GM18870 (cell line): ENCODE data around the gene PRKD3.

Experiments used
- ATAC-seq: cut with Tn5 transposase; IDR thresholded peaks from one replicate; pipeline ENCODE4 v1.9.1; 2021; ENCODE audit warnings: moderate library complexity; ENCODE audit not compliant: unreplicated experiment

PRKD3 gene

GRCh38 chr2:37324786-37325624 is at the start of gene PRKD3:
TSS of gene PRKD3 (minus strand) at chr2:37324833. CDS start at chr2:37316524, 8,309 bp downstream.
- ATAC-seq: peak; percentile 49

DNA sequence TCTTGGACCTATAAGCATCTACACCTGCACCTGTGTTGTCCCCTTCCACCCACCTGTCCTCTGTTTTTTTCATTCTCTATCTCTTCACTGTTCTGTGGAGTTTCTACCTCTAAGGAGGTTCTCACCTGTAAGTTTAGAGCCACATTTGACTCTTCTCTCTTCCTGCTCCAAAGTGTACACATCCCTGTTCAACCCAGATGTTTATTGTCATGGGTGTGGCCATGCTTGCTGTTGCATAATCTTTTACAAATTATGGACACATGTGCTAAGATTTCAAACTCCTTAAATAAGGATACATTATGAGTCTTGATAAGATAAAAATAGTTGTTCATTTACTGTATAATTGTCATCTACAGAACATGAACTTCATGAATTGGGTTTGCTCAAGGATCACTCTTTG is 47.4 kb upstream of the PRKD3 start:
- no peak for ATAC-seq

DNA sequence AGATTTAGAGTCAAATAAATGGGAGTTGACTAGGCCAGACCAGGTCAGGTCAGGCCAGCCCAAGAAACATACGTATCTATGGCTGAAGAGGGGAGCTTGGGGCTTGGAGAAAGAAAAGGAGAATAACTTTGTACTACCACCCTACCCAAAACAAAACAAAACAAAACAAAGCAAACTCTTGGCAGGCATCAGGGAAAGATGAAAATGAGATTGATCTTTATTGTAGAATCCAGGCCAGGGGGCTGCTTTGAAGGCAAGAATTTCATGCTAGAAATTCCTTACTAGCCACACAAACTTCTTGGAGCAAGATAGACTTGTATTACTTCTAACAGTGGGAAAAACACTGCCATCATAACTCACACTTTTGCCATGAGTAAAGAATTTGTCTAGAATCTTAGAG is 46.0 kb upstream of the PRKD3 start:
- ATAC-seq: no peak

- ATAC-seq: no peak
Measured at GRCh38 chr2:37367984-37368383, 43.4 kb upstream of the PRKD3 start.

DNA sequence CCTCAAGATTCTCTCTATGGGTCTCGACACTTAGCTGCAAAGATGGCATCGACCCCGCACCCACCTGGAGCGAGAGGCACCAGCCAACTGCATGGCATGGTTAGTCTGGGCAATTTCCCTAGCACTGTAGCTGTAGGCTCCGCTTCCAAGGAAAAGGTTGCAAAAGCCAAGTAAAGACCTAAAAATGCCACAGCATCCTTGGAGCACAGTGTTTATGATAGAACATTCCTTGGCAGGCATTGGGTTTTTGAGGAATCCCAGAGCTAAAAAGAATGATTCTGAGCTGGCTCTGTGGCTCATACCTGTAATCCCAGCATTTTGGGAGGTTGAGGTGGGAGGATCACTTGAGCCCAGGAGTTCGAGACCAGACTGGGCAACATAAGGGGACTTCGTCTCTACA is 42.7 kb upstream of the PRKD3 start:
- ATAC-seq: no peak

GRCh38 chr2:37366773-37367172 is 42.1 kb upstream of the PRKD3 start:
- ATAC-seq: no peak

- peak; percentile 94 for ATAC-seq
Measured at GRCh38 chr2:37365669-37366068, 41.0 kb upstream of the PRKD3 start.

GRCh38 chr2:37364351-37364750 is 39.7 kb upstream of the PRKD3 start:
- ATAC-seq: no peak

DNA sequence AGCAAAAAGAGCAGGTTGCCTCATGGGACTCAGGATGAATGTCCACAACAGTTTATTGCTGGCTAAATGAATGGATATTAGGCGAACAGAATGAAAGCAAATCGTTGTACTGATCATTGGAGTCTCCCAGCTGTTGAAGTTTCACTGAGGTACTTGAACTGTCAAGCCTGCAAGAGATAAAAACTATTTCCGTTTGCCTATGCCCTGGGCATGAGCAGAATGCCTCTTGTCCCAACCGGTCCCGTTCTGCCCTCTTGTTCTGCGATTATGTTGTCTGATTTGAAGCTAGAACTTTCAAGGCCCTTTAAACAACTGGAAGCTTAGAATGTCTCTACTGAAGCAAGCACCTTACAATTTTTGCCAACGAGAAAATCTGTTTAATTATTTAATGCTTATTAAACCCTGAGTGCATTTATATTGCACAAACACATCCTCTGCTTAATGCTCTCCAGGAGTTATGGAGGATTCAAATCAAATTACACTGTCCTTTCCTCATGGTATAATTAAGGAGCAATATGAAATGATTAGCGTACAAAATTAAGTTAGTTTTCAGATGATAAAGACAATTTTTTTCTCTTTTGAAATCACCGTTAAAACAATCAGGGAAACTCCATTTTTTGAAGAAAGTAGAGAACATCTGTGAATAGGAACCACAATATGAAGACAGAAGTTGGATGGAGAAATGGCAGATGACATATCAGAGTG is 37.5 kb upstream of the PRKD3 start:
- no peak for ATAC-seq

- no peak for ATAC-seq
Measured at GRCh38 chr2:37361216-37361815, 36.7 kb upstream of the PRKD3 start.

GRCh38 chr2:37358466-37358865 is 33.8 kb upstream of the PRKD3 start:
- no peak for ATAC-seq

DNA sequence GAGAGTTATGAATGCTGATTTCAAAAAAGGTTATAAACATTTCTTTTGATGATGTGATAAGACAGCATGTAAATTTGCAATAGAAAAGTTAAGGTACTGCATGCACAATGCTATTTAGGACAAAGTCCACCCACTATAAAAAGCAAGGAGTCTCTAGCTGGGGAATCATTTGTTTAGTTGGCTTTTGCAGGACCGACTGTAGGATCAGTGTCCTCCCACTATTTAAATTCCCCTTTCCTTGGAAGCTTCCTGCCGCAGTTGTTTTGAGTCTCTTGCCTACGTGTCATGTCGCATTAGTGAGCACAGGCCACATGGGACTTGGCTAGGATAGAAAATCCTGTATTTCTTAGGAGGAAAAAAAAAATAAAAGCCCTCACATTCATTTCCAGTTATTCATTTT is 32.9 kb upstream of the PRKD3 start:
- no peak for ATAC-seq

DNA sequence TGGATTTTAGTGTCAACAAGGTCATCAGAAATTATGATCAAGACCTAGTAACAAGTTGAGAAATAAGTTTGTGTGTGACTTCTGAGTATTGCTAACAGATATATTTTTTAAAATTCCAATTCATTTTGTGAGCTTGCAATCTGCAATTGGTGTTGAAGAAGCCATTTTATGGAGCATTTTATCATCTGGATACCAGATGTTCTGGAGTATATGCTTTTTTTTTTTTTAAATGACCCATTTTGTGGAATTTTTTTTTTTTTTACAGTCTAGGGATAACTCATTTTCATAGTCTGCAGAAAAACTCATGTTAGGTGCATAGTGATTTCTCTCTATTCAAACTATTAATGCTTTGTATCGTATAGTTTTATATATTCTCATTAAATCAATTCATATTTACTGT is 32.4 kb upstream of the PRKD3 start:
- ATAC-seq: no peak

DNA sequence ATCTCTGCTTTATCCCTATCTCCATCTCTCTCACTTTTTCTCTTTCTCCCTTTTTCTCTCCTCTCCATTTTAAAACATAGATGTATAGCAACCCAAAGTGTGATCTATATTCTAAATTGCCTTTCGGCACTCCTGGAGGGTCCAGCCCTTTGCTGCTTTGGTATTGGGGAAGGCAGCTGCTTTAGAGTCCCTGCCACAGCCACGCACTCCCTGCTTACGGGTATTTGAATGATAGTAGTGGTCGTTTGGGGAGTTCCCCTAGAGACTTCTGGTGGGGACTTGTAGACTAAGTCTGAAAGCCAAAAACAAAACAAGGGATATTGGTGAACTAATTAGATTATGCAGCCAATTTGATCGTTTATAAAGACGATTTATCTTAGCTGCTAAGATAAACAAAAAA is 31.7 kb upstream of the PRKD3 start:
- ATAC-seq: no peak

GRCh38 chr2:37355735-37356134 is 31.1 kb upstream of the PRKD3 start:
- ATAC-seq: no peak

DNA sequence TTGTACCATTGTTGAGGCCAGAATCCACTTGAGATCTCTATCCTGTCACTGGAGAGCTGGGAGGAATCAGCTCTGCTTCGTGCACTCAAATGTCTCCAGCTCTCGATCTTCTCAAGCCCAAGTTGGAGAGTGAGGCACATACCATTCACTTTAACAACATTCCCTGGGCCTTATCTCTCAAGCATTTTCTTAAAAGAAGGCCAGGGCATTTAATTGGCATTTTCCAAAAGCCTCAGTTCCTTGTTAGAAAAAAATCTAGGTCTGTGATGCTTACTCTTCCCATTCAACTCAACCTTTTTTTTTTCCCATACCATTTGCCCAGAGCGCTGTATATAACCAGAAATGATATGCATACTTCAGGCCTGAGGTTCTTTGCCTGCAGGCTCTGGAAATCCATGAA is 29.9 kb upstream of the PRKD3 start:
- ATAC-seq: no peak

GRCh38 chr2:37350034-37350433 is 25.4 kb upstream of the PRKD3 start:
- ATAC-seq: no peak

- ATAC-seq: no peak
Measured at GRCh38 chr2:37349231-37349860, 24.7 kb upstream of the PRKD3 start.

GRCh38 chr2:37348155-37348554 is 23.5 kb upstream of the PRKD3 start:
- ATAC-seq: no peak

DNA sequence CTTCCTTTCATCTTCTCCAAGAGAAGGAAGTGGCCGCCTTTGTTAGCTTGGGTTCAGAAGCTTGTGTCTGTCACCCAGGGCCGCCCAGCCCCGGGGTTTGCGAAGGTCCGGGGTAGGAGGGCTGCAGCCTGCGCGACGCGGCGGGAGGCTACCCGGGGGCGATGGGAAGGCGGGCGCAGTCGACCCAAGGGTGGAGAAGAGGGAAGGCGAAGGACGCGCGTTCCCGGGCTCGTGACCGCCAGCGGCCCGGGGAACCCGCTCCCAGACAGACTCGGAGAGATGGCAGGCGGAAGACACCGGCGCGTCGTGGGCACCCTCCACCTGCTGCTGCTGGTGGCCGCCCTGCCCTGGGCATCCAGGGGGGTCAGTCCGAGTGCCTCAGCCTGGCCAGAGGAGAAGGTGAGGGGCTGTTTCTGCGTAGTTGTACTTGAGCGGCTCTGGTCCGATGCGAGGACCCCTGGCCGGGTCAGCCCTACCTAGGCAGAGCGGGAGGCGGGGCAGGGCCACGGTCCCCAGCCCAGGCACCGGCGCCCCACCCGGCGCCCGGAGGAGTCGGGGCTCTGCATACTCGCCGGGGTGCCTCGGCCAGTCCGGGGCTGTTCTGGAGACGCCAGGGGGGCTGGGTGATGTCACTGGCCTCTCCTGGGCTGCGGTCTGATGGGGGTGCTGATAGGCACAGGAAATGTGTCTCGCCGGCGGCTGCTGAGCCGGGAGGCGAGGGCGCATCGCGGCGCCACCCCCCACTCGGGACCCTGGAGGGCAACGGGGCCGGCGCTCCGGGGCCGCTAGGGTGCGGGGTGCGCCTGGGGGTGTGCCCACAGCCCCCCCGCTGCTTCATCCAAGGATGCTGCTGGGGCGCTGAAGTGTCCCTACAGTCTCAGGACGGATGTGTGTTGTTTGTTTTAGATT is 20.1 kb upstream of the PRKD3 start, which contains the start of gene QPCT:
TSS of gene QPCT (plus strand) at position 178 of the 909 bp plus-strand sequence. CDS start at position 280, 102 bp downstream.
- ATAC-seq: no peak
